RKO (cell line): ENCODE measurements around the gene DDX1.
"Not testable (repeated sequence)": the region's sequence is repeated elsewhere in the genome, so short reads cannot be mapped to it uniquely, and the experiment has no call there.

Source experiments
- DNase-seq: peaks from one replicate; pipeline ENCODE4 v3.0.0-alpha.2; 2016; ENCODE audit warnings: low spot score

The DDX1 gene

DNA sequence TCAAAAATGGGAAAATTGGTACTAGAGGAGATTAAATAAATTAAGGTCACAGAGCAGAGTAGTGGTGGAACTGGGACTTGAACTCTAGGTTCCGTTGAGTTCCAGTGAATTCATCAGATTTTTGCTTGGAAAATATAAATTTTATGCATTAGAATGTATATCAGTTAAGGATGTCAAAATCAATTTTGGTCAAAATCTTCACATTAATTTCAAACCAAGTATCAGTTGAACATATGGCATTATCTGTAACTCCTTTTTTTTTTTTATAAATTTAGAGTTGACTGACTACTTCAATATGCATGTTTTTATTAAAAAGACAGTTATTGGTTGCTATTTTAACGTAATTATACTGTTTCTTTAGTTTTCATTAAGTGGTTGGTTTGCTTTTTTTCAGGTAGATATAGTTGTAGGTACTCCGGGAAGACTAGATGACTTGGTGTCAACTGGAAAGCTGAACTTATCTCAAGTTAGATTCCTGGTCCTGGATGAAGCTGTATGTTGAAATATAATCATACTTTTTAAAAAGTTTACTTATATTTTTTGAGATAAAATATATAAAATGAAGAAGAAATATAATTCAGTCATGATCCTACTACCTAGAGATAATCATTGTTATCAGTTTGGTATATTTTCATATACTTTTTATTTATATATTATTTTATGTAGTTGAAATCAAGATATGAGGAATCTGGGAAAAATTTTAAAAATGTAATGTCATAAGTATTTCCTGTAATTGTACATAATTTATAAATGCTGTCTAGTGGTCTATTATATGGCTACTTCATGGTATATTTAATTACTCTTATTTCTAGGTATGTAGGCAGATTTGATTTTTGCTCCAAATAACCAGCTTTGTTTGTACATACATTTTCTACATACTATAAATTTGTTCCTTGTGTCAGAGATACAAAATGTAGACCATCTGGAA is 25.4 kb downstream of the DDX1 start:
- DNase-seq = no peak

GRCh38 chr2:15617778-15618448 is 26.2 kb downstream of the DDX1 start:
- DNase-seq = no peak

- no peak for DNase-seq
Observed at GRCh38 chr2:15618449-15618855, 26.8 kb downstream of the DDX1 start.

DNA sequence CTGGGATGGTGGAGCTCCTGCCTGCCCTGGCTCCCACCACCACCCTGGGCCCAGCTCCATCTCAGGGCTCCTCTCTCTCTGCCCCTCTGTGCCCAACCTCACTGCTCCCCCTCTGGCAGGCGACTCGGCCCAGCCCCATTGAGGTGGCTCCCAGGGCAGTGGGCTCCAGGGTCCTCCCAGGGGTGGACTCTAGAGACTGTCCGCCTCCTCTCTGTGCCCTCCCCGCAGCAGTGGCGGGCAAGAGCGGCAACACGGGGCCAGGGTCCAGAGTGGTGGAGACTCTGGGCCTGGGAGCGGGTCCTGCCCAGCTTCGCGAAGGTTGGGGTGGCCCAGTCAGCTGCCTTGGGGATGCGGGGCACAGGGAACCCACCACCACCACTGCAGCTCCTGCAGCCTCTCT is 27.4 kb downstream of the DDX1 start:
- no peak for DNase-seq

DNA sequence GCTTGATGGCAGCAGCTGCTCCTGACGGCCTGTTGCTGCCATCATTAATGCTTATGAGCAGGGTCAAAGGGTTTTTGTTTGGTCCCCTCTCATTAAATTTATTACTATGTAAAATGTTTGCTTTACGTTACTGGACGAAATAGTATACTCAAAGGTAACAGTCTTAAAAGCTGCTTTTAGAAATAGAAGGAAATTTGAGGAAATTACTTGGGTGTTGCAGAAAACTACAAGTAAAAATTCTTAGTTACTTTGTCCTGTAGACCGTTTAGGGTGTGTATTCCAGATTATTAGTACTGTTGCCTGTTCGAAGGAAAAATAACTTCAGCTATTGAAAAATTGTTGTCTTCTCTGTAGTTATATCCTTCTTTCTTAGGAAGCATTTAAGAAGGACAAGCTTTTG is 27.8 kb downstream of the DDX1 start:
- no peak for DNase-seq

DNA sequence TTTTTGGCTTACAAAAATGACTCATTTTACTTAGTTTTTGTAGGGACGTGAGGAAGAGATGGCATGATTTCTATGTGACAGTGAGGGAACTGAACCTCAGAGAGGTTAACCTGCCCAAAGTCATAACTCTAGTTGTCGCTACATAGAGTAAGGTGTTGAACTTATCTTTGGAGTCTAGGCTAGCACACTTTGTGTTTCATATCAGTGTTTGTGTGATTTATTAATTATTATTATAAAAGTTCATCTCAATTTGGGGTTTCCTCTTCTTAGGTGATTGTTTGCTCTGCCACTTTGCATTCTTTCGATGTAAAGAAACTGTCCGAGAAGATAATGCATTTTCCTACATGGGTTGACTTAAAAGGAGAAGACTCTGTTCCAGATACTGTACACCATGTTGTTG is 28.3 kb downstream of the DDX1 start:
- DNase-seq = no peak

GRCh38 chr2:15620340-15620739 is 28.7 kb downstream of the DDX1 start:
- DNase-seq = no peak

- DNase-seq = no peak
Observed at GRCh38 chr2:15620857-15621471, 29.3 kb downstream of the DDX1 start.

GRCh38 chr2:15621472-15621870 is 29.8 kb downstream of the DDX1 start:
- not testable (repeated sequence) for DNase-seq

DNA sequence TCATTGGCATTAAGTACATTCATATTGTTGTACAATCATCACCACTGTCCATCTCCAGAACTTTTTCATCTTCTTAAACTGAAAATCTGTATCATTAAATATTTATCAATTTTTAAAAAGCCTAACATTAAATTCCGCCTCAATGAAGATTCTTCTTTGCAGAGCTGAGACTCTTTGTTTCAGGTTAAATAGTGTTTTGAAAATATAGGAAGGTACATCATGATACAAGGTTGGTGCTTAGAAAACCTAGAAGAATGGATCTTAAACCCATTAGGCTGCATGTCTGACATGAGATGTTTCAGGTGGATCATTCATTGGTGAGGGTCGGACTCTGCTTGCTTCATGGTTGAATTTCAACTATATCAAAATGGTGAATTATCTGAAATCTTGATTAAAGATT is 30.5 kb downstream of the DDX1 start:
- no peak for DNase-seq

GRCh38 chr2:15622614-15623480 is 31.2 kb downstream of the DDX1 start:
- no peak for DNase-seq

- DNase-seq = no peak
Observed at GRCh38 chr2:15623481-15623796, 31.8 kb downstream of the DDX1 start.

DNA sequence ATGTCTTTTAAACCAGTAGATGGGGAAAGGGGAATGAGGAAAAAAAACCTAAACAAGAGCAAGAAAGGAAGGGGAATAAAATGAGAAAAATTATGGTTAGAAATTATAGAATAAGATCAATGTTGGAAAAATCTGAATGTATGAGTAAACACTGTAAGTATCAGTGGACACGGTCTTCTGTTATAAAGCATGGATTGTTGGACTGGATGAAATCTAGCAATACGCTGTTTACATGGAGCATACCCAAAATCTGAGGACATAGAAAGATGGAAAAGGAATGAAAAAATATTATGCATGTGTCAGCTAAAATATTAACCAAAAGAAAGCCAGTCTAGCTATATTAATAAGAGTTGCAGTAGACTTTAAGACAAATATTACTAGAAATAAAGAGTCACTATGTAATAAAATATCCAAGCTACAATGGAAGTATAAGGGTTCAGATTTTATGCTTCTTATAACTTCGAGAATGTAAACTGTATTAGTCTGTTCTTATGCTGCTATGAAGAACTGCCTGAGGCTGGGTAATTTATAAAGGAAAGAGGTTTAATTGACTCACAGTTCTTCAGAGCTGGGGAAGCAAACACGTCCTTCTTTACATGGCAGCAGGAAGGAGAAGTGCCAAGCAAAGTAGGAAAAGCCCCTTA is 32.4 kb downstream of the DDX1 start:
- no peak for DNase-seq

DNA sequence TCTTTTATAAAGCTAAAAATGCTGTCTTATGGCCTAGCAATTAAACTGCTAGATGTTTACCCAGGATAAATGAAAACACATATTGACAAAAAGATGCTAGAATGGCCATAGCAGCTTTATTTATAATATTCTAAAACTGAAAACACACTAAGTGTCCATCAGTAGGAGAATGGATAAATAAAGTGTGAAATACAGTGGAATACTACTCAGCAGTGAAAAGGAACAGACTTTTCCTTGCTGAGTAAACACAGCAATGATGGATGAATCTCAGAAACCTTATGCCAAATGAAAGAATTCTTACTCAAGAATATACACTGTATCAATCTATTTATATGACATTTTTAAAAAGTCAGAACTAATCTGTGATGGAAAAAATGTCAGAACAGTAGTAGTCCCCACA is 33.2 kb downstream of the DDX1 start:
- DNase-seq = no peak

DNA sequence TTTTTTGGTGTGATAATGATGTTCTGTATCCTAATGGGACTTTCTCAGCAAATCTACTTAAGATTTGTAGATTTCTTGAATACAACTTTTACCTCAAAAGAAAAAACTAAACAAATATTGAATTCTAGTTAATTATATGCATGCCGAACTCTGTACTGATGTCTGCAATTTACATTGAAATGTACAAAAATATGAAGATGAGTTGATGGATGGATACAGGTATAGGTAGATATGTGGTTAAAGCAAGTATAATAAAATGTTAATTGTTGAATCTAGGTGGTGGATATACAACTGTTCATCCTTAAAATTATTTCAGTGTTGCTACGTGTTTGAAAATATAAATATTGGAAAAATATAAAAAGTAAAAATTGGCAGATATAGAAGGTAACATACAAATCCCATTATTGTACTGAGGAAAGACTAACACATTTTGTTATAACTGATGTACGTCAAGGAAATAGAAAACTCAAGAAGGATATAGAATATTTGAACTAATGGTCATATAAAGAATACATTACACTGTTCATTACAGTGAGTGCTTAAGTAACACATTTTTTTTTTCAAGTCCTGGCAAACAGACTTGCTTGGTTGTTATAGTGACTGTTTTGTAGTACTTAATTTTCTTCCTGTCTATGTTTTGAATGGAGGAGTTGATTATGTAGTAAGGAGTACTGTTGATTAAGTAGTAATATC is 33.8 kb downstream of the DDX1 start:
- DNase-seq = no peak

DNA sequence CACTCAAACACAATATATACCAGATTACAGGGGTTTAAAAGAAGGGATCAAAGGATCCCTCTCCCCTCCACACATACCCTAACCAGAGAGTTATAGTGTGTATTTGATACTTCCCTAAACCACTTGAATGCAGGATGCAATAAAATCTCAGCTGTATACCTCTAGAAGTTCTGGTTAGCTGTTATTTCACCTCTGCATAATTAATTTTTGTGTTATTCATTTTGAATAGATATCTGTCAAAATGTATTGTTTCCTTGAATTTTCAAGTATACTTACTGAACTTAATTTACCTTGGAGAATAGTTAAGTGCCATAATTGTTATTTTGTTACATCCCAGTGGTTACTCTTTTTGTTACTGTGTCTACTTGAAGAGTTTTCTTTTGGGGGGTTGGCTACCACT is 34.5 kb downstream of the DDX1 start:
- no peak for DNase-seq

- DNase-seq = no peak
Observed at GRCh38 chr2:15626967-15627366, 35.3 kb downstream of the DDX1 start.

DNA sequence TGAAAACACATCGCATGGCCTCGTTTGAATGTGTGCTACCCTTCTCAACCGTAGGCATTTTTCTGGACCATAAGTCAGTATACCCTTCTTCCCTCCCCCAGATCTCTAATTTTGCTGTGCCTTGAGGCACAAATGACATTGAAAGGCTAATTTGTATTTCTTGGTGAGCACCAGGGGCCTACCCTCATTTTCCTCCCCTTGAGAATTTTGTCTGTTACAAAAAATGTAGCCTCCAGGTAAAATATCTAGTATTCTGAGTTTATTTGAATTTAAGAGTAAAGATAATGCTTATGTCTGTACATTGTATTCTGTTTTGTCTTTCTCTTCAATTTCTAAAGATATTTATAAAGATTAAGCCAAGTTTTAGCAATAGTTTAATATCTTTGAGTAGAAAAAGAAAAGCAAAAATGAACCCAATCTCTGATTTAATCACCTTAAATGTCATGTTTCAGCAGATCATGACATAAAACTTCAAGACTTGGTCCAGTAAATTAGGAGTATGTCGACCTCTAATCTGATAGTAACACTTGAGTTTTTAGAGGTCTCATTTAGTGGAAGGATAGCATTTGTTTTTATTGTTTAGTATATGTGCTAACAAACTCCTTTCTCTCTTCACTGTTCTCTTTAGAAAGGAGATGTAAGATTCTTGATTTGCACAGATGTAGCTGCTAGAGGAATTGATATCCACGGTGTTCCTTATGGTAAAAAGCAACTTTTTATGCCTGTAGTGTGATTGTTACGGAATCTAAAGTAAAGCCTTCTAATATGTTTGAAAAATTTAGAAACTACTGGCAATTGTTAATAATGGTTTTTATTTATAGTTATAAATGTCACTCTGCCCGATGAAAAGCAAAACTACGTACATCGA is 36.4 kb downstream of the DDX1 start:
- no peak for DNase-seq

DNA sequence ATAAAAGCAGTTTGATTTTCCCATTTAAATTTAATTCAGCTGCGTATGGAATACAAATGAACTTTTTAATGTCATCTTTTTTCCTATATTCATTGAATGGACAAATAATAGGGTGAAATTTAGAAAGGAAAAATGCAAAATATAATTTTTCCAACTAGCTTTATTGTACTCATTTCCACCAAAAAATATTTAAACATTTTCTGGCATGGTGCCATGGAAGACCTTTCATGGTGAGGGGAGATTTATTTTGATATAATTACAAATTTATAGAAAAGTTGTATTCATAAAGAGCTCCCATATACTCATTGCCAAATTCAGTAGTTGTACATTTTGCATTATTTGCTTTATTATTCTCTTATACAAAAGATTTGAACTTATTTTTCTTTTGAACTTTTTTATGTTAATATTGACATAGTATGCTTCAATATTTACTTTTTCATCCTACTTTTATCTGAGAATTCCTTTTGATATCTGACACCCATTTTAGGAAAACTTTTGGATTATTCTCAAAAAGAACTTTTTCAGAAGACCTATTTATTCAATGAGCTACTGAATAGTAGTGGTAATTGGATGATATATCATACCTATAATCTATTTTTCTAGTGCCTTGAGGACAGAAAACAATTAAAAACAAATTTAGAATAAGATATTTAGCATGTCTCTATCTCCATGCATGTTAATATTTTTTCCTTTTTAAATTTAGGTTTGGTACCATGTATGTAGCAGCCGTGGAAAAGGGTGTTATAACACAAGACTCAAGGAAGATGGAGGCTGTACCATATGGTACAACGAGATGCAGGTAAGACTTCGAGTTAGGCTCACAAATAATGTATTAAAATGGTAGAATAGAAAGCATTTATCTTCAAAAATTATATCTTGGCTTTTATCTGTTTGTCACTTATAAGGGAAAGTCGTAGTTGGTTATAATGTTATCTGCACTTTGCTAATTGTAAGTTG is 37.5 kb downstream of the DDX1 start:
- no peak for DNase-seq
